MM.1S (cell line): Measurements from ENCODE around the gene KHK.

Source experiments
- EZH2 ChIP-seq: fragments of 300-600 bp; sonication (generic); optimal IDR thresholded peaks from 2 replicates; pipeline ENCODE3; 2017; ENCODE audit warnings: low read depth, mild to moderate bottlenecking, antibody characterized with exemption, low read length, mixed read lengths
- EZH2phosphoT487 ChIP-seq: fragments of 300-600 bp; sonication (generic); IDR thresholded peaks from 2 replicates; pipeline ENCODE4 v1.6.1; 2018; ENCODE audit warnings: antibody characterized with exemption, low read length
- TF ChIP-seq, protein P1 (sequence below): fragments of 300-600 bp; sonication (generic); IDR thresholded peaks from 2 replicates; pipeline ENCODE4 v1.5.1; 2016; ENCODE audit warnings: antibody characterized with exemption, low read length, mixed read lengths

DNA sequence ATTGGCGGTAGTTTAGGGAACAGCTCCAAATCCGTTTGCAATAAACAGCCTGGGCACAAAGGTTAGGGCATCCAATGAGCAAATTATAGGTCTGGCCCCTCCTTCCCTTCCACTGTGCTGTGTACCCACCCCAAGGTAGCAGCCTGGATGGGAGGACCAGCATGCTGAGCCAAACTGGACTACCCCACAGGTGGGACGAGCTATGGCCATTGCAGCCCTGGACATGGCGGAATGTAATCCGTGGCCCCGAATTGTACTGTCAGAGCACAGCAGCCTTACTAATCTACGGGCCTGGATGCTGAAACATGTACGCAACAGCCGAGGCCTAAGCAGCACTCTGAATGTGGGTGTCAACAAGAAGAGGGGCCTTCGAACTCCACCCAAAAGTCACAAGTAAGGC is 28.4 kb upstream of the KHK start:
- TF ChIP-seq, protein P1, sequence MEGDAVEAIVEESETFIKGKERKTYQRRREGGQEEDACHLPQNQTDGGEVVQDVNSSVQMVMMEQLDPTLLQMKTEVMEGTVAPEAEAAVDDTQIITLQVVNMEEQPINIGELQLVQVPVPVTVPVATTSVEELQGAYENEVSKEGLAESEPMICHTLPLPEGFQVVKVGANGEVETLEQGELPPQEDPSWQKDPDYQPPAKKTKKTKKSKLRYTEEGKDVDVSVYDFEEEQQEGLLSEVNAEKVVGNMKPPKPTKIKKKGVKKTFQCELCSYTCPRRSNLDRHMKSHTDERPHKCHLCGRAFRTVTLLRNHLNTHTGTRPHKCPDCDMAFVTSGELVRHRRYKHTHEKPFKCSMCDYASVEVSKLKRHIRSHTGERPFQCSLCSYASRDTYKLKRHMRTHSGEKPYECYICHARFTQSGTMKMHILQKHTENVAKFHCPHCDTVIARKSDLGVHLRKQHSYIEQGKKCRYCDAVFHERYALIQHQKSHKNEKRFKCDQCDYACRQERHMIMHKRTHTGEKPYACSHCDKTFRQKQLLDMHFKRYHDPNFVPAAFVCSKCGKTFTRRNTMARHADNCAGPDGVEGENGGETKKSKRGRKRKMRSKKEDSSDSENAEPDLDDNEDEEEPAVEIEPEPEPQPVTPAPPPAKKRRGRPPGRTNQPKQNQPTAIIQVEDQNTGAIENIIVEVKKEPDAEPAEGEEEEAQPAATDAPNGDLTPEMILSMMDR, result no peak
- TF ChIP-seq EZH2, result no peak
- TF ChIP-seq EZH2phosphoT487, result no peak
